Fibroblast of lung (primary cell): Measurements from ENCODE around the gene RAVER2. TPM values are rescaled to one million over a fixed set of nuclear protein-coding genes. Genes with fewer than 3 reads are reported as not detected.

Experiments
- DNase-seq, 2 donors: peaks; one replicate each; pipeline versions ENCODE4 v3.0.0 to v3.0.0-alpha.2; 2010; ENCODE audit warnings: low read depth in 2 of 2
- H2AFZ ChIP-seq: 2 replicates; pipeline ENCODE4 v1.5.1; 2012; ENCODE audit warnings: low read length, control low read depth, inconsistent platforms
- H3K27ac ChIP-seq: 2 replicates; pipeline ENCODE4 v1.5.1; 2011; ENCODE audit warnings: low read length, control low read depth; ENCODE audit not compliant: insufficient read depth
- H3K27me3 ChIP-seq: 2 replicates; pipeline ENCODE4 v1.5.1; 2011; ENCODE audit warnings: mild to moderate bottlenecking, low read length; ENCODE audit not compliant: control insufficient read depth, insufficient read depth
- H3K36me3 ChIP-seq: 2 replicates; pipeline ENCODE4 v1.5.1; 2011; ENCODE audit warnings: low read length; ENCODE audit not compliant: control insufficient read depth, insufficient read depth
- H3K4me1 ChIP-seq: 2 replicates; pipeline ENCODE4 v1.5.1; 2011; ENCODE audit warnings: low read length; ENCODE audit not compliant: control insufficient read depth, insufficient read depth; ENCODE audit errors: extremely low read depth
- H3K4me2 ChIP-seq: 2 replicates; pipeline ENCODE4 v1.5.1; 2011; ENCODE audit warnings: low read length, control low read depth; ENCODE audit not compliant: insufficient read depth; ENCODE audit errors: extremely low read depth
- H3K4me3 ChIP-seq, 4 experiments: fragments of 200-600 bp in 1 of 4; sonication (generic) in 1 of 4; replicated peaks in 1 of 4; 2 replicates each; pipeline ENCODE4 v1.5.1; 2011 to 2016; ENCODE audit warnings: low read length in 4 of 4, low read depth in 3 of 4, mild to moderate bottlenecking in 3 of 4, control low read depth in 2 of 4, inconsistent platforms in 1 of 4, mixed read lengths in 1 of 4; ENCODE audit not compliant: insufficient read depth in 1 of 4; ENCODE audit errors: control extremely low read depth in 1 of 4
- H3K79me2 ChIP-seq: 2 replicates; pipeline ENCODE4 v1.5.1; 2012; ENCODE audit warnings: mild to moderate bottlenecking, low read length, inconsistent platforms; ENCODE audit not compliant: control insufficient read depth, insufficient read depth
- H3K9ac ChIP-seq: 2 replicates; pipeline ENCODE4 v1.5.1; 2011; ENCODE audit warnings: mild to moderate bottlenecking, low read length, control low read depth; ENCODE audit not compliant: insufficient read depth
- H3K9me3 ChIP-seq: 2 replicates; pipeline ENCODE4 v1.5.1; 2012; ENCODE audit warnings: low read depth, low read length; ENCODE audit not compliant: control insufficient read depth, insufficient read depth
- H4K20me1 ChIP-seq: 2 replicates; pipeline ENCODE4 v1.5.1; 2011; ENCODE audit warnings: low read length; ENCODE audit not compliant: control insufficient read depth, insufficient read depth; ENCODE audit errors: extremely low read depth
- CTCF ChIP-seq, 2 donors: IDR thresholded peaks in 1 of 2; conservative IDR thresholded peaks in 1 of 2; 1 replicate in 1 of 2; 2 replicates in 1 of 2; pipeline ENCODE4 v1.5.1; 2011 to 2012; ENCODE audit warnings: low read length in 2 of 2, control low read depth in 1 of 2, inconsistent platforms in 1 of 2, low read depth in 1 of 2, mild to moderate bottlenecking in 1 of 2
- EZH2 ChIP-seq: IDR thresholded peaks from 2 replicates; pipeline ENCODE4 v1.5.1; 2012; ENCODE audit warnings: low read length, control low read depth, mild to moderate bottlenecking; ENCODE audit errors: missing control alignments
- polyA plus RNA-seq, 2 donors: library from polyadenylated mRNA; depleted of rRNA in 1 of 2; stranded (reverse) in 1 of 2; unstranded in 1 of 2; fragments of >200 nt; gene quantifications; 2 replicates each; pipeline ENCODE4 v1.2.1, GENCODE V29; 2011 to 2012; ENCODE audit warnings: missing spikeins in 1 of 2
- total RNA-seq: library from RNA; depleted of rRNA; stranded (reverse); fragments of >200 nt; gene quantifications from 2 replicates; pipeline ENCODE4 v1.2.1, GENCODE V29; 2014

The RAVER2 gene
- total and polyA plus RNA-seq, 2 donors (not counting 1 experiment from before 2014, with no cell fraction given), result 4.3 to 5.6 TPM

- no peak for TF ChIP-seq EZH2
- TF ChIP-seq CTCF (conservative IDR thresholded peaks at IDR 0.05 in 1 of 2, IDR thresholded peaks at IDR 0.05 in 1 of 2; ENCODE audit: low read depth in 1 of 2, low read length in 2 of 2), result no peak
- no peak for DNase-seq
- H2AFZ ChIP-seq, result no peak overlapping the region
- no peak overlapping the region for H3K9ac ChIP-seq
- no peaks in the 10 kb centered on the region for H4K20me1 ChIP-seq
- H3K4me3 ChIP-seq, result no peak overlapping the region
- no peaks in the 10 kb centered on the region for H3K36me3 ChIP-seq
- H3K27me3 ChIP-seq, result no peaks in the 10 kb centered on the region
- H3K9me3 ChIP-seq, result no peaks in the 10 kb centered on the region
- no peaks in the 10 kb centered on the region for H3K4me1 ChIP-seq
- H3K27ac ChIP-seq, result no peak overlapping the region
- H3K79me2 ChIP-seq, result no peaks in the 10 kb centered on the region
- H3K4me2 ChIP-seq, result no peak overlapping the region
These were observed 41.3 kb upstream of the RAVER2 start for GRCh38 chr1:64703600-64703999.

- Histone ChIP-seq H4K20me1 (no peaks in the 10 kb centered on the region), H3K79me2 (no peaks in the 10 kb centered on the region), H3K27me3 (no peaks in the 10 kb centered on the region), H3K27ac (no peak overlapping the region), H2AFZ (no peak overlapping the region), H3K4me1 (no peaks in the 10 kb centered on the region), H3K36me3 (no peaks in the 10 kb centered on the region), H3K9ac (no peak overlapping the region), H3K4me2 (no peak overlapping the region), H3K9me3 (no peaks in the 10 kb centered on the region), H3K4me3 (no peak overlapping the region)
- TF ChIP-seq CTCF (conservative IDR thresholded peaks at IDR 0.05 in 1 of 2, IDR thresholded peaks at IDR 0.05 in 1 of 2; ENCODE audit: low read depth in 1 of 2, low read length in 2 of 2) (no peak), EZH2 (no peak)
- DNase-seq, result no peak
These were observed 39.3 kb upstream of the RAVER2 start for GRCh38 chr1:64705591-64705990.

- no peak overlapping the region for H3K27ac ChIP-seq
- H3K36me3 ChIP-seq, result no peaks in the 10 kb centered on the region
- no peak overlapping the region for H3K4me3 ChIP-seq
- no peaks in the 10 kb centered on the region for H3K4me1 ChIP-seq
- no peak for DNase-seq
- no peaks in the 10 kb centered on the region for H3K27me3 ChIP-seq
- no peak overlapping the region for H3K9ac ChIP-seq
- H3K9me3 ChIP-seq, result no peaks in the 10 kb centered on the region
- no peaks in the 10 kb centered on the region for H3K79me2 ChIP-seq
- H4K20me1 ChIP-seq, result no peaks in the 10 kb centered on the region
- no peak overlapping the region for H2AFZ ChIP-seq
- H3K4me2 ChIP-seq, result no peak overlapping the region
- TF ChIP-seq EZH2 (no peak), CTCF (conservative IDR thresholded peaks at IDR 0.05 in 1 of 2, IDR thresholded peaks at IDR 0.05 in 1 of 2; ENCODE audit: low read depth in 1 of 2, low read length in 2 of 2) (no peak)
These were observed 33.6 kb upstream of the RAVER2 start for GRCh38 chr1:64711266-64711665.
